ENCODE measurements around the gene NDST1. TPM values are rescaled to one million over a fixed set of nuclear protein-coding genes. Genes with fewer than 3 reads are reported as not detected.

Gene NDST1
- total RNA-seq, 1 experiment from 2014 or later = 69.9 TPM

GRCh38 chr5:150545246-150545645, 37.3 kb downstream of the NDST1 start:
- no peak for TF ChIP-seq SOX15 (CRISPR knock-in tag; IDR thresholded peaks at IDR 0.05)
- TF ChIP-seq, protein P1, sequence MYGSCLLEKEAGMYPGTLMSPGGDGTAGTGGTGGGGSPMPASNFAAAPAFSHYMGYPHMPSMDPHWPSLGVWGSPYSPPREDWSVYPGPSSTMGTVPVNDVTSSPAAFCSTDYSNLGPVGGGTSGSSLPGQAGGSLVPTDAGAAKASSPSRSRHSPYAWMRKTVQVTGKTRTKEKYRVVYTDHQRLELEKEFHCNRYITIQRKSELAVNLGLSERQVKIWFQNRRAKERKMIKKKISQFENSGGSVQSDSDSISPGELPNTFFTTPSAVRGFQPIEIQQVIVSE (CRISPR knock-in tag; IDR thresholded peaks at IDR 0.05; ENCODE audit: borderline replicate concordance) = no peak
- no peak for TF ChIP-seq FOXK1 (CRISPR knock-in tag; IDR thresholded peaks at IDR 0.05)
- no peak for TF ChIP-seq TEAD1 (CRISPR knock-in tag; IDR thresholded peaks at IDR 0.05)
- TF ChIP-seq NFYB (CRISPR knock-in tag; conservative IDR thresholded peaks at IDR 0.05; ENCODE audit: low read depth) = no peak
- TF ChIP-seq ZBTB21 (CRISPR knock-in tag; IDR thresholded peaks at IDR 0.05; ENCODE audit: borderline replicate concordance) = no peak
- no peak for TF ChIP-seq CREM (CRISPR knock-in tag; IDR thresholded peaks at IDR 0.05)
- no peak for DNase-seq (ENCODE audit: low spot score)

DNA sequence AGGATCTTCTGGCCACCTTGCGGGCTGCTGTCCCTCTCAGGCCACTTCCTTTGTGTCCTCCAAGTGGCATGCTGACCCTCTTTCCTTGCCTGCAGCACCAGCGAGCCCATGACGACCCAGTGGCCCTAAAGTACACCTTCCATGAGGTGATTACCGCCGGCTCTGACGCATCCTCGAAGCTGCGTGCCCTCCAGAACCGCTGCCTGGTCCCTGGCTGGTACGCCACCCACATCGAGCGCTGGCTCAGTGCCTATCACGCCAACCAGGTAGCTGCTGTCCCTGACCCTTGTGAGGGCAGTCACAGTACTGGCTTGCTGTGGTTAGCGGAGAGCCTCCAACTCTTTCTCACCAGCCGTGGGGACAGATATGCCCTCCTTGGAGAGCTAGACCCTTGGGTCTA, 40.2 kb downstream of the NDST1 start:
- H3K27me3 Mint-ChIP-seq (ENCODE audit: low read depth) = no peaks in the 10 kb centered on the region
- peaks cover 43% of the 10 kb centered on the region for H3K36me3 Mint-ChIP-seq
- ATAC-seq = no peak
- no peaks in the 10 kb centered on the region for H3K4me1 Mint-ChIP-seq
- H3K4me3 Mint-ChIP-seq = no peak overlapping the region
- no peaks in the 10 kb centered on the region for H3K9me3 Mint-ChIP-seq
- CTCF ChIA-PET = interaction anchor here (1.6 kb wide), 1 partner anchor 89 kb away, joined by 3 read pairs; no protein-coding TSS in a partner anchor
- no peak for TF ChIP-seq MXD4 (CRISPR knock-in tag; IDR thresholded peaks at IDR 0.05; ENCODE audit: borderline replicate concordance)
- no peak for TF ChIP-seq STAT6 (CRISPR knock-in tag; conservative IDR thresholded peaks at IDR 0.05; ENCODE audit: low read depth)
- TF ChIP-seq ZNF671 (CRISPR knock-in tag; IDR thresholded peaks at IDR 0.05) = no peak
- TF ChIP-seq, protein P2, sequence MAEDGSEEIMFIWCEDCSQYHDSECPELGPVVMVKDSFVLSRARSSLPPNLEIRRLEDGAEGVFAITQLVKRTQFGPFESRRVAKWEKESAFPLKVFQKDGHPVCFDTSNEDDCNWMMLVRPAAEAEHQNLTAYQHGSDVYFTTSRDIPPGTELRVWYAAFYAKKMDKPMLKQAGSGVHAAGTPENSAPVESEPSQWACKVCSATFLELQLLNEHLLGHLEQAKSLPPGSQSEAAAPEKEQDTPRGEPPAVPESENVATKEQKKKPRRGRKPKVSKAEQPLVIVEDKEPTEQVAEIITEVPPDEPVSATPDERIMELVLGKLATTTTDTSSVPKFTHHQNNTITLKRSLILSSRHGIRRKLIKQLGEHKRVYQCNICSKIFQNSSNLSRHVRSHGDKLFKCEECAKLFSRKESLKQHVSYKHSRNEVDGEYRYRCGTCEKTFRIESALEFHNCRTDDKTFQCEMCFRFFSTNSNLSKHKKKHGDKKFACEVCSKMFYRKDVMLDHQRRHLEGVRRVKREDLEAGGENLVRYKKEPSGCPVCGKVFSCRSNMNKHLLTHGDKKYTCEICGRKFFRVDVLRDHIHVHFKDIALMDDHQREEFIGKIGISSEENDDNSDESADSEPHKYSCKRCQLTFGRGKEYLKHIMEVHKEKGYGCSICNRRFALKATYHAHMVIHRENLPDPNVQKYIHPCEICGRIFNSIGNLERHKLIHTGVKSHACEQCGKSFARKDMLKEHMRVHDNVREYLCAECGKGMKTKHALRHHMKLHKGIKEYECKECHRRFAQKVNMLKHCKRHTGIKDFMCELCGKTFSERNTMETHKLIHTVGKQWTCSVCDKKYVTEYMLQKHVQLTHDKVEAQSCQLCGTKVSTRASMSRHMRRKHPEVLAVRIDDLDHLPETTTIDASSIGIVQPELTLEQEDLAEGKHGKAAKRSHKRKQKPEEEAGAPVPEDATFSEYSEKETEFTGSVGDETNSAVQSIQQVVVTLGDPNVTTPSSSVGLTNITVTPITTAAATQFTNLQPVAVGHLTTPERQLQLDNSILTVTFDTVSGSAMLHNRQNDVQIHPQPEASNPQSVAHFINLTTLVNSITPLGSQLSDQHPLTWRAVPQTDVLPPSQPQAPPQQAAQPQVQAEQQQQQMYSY (CRISPR knock-in tag; IDR thresholded peaks at IDR 0.05) = no peak
- no peak for TF ChIP-seq ZNF396 (CRISPR knock-in tag; IDR thresholded peaks at IDR 0.05; ENCODE audit: borderline replicate concordance)
- no peak for TF ChIP-seq FOXK1 (CRISPR knock-in tag; IDR thresholded peaks at IDR 0.05)
- no peak for TF ChIP-seq NFE2L1 (CRISPR knock-in tag; IDR thresholded peaks at IDR 0.05)
- TF ChIP-seq TEAD1 (CRISPR knock-in tag; IDR thresholded peaks at IDR 0.05) = no peak
- TF ChIP-seq CREB1 (CRISPR knock-in tag; IDR thresholded peaks at IDR 0.05) = no peak
- TF ChIP-seq, protein P3, sequence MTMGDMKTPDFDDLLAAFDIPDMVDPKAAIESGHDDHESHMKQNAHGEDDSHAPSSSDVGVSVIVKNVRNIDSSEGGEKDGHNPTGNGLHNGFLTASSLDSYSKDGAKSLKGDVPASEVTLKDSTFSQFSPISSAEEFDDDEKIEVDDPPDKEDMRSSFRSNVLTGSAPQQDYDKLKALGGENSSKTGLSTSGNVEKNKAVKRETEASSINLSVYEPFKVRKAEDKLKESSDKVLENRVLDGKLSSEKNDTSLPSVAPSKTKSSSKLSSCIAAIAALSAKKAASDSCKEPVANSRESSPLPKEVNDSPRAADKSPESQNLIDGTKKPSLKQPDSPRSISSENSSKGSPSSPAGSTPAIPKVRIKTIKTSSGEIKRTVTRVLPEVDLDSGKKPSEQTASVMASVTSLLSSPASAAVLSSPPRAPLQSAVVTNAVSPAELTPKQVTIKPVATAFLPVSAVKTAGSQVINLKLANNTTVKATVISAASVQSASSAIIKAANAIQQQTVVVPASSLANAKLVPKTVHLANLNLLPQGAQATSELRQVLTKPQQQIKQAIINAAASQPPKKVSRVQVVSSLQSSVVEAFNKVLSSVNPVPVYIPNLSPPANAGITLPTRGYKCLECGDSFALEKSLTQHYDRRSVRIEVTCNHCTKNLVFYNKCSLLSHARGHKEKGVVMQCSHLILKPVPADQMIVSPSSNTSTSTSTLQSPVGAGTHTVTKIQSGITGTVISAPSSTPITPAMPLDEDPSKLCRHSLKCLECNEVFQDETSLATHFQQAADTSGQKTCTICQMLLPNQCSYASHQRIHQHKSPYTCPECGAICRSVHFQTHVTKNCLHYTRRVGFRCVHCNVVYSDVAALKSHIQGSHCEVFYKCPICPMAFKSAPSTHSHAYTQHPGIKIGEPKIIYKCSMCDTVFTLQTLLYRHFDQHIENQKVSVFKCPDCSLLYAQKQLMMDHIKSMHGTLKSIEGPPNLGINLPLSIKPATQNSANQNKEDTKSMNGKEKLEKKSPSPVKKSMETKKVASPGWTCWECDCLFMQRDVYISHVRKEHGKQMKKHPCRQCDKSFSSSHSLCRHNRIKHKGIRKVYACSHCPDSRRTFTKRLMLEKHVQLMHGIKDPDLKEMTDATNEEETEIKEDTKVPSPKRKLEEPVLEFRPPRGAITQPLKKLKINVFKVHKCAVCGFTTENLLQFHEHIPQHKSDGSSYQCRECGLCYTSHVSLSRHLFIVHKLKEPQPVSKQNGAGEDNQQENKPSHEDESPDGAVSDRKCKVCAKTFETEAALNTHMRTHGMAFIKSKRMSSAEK (CRISPR knock-in tag; IDR thresholded peaks at IDR 0.05; ENCODE audit: borderline replicate concordance) = no peak
- no peak for TF ChIP-seq ZNF317 (CRISPR knock-in tag; IDR thresholded peaks at IDR 0.05; ENCODE audit: borderline replicate concordance, low read depth)
- no peak for TF ChIP-seq TP53 (CRISPR knock-in tag; IDR thresholded peaks at IDR 0.05)
- no peak for TF ChIP-seq ZSCAN18 (CRISPR knock-in tag; IDR thresholded peaks at IDR 0.05)
- TF ChIP-seq KAT7 (CRISPR knock-in tag; IDR thresholded peaks at IDR 0.05; ENCODE audit: borderline replicate concordance) = no peak
- no peak for TF ChIP-seq ATF6 (CRISPR knock-in tag; IDR thresholded peaks at IDR 0.05)
- H3K27ac Mint-ChIP-seq = no peak overlapping the region
- no peak for DNase-seq (ENCODE audit: low spot score)
- POLR2A ChIA-PET = no interaction called here

More at GRCh38 chr5:150545246-150545645, 37.3 kb downstream of the NDST1 start:
- no peak overlapping the region for H3K27ac Mint-ChIP-seq
- CTCF ChIA-PET = interaction anchor here (0.5 to 2.6 kb wide), 48 partner anchors 8 to 233 kb away, joined by 3 to 75 read pairs (median 4); partner anchors contain the start of genes DCTN4, RBM22, RPS14 and SMIM3
- no peak overlapping the region for H3K4me3 Mint-ChIP-seq
- POLR2A ChIA-PET = no interaction called here
- no peak for ATAC-seq
- H3K9me3 Mint-ChIP-seq = no peaks in the 10 kb centered on the region
- H3K36me3 Mint-ChIP-seq = peaks cover 38% of the 10 kb centered on the region
- no peaks in the 10 kb centered on the region for H3K27me3 Mint-ChIP-seq (ENCODE audit: low read depth)
- H3K4me1 Mint-ChIP-seq = no peaks in the 10 kb centered on the region
